HG02884 (cell line): ENCODE results near the gene GNE.
"Not testable (repeated sequence)": the region's sequence is repeated elsewhere in the genome, so short reads cannot be mapped to it uniquely, and the experiment has no call there.

Source experiments
- ATAC-seq: cut with Tn5 transposase; IDR thresholded peaks from one replicate; pipeline ENCODE4 v1.9.1; 2021; ENCODE audit warnings: mild to moderate bottlenecking, moderate library complexity; ENCODE audit not compliant: unreplicated experiment

The GNE gene

DNA sequence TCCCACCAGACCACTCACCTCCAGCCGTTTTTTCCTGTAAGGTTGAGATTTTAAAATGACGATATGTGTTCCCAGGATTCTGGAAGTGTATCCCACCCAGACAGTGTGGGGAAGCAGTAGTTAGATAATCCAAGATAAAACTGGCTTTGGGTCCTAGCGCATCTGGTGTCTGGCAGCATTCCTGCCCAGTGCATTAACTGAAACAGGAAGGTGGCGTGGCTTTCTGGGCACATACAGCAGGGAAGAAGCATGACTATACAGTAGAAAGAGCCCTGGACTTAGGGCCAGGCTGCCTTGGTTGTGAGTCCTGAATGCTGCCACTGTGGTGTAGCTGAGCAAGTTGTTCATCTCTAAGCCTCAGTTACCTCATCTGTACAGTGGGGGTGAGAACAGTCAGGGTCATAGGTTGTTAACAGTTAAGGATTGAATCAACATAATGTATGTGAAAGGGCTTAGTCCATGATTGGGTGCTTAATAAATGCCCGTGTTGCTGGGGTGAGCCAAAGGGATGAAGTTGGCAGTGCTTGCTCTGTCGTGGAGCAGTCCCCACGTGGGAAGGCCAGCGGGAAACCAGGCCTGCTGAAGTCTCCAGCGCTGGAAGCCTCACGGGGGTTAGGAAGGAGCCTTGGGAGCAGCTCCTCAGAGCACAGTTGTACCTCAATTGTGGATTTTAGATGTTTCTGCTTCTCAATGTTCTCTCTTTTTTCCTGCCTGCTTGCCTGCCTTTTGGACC, 49.6 kb downstream of the GNE start:
- ATAC-seq = no peak

DNA sequence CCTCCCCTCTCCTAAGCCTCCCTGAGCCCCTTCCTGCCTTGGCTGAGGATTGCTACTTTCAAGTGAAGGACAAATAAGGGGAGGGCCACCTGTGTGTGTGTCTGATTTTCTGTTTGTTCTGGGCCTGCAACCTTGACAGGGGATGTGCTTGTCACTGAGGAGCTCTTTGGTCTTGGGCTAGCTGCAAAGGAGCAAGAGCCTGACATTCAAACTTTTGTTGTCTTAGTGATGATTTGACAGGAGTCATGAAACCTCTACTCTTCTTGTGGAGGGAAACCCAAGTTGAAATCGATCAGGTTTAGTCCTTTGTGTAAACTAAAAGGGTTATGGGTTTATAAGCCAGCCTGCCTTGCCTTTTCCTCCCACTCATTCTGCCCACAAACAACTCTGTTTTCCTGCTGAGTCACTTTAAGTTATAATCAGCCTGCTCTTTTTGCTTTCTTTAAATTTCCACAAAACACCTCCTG, 50.7 kb downstream of the GNE start:
- no peak for ATAC-seq

DNA sequence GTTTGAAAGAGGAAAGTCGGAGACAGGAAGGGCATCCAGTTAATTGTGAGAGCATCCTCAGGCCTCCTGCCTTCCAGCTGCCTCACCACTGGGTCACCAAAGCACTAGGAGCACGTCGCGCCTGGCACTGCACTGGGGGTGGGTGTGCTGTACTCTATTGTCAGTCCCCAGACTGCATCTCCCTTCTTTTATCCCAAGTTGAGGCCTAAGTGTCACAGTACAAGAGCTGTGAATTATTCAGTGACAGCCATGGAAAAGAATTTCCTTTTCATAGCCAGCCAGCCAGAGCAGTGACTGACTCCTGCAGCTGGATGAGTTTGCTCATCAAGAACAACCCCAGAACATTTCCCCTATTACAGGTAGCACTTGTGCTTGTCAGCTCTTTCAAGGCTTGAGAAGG, 51.2 kb downstream of the GNE start:
- ATAC-seq = no peak

DNA sequence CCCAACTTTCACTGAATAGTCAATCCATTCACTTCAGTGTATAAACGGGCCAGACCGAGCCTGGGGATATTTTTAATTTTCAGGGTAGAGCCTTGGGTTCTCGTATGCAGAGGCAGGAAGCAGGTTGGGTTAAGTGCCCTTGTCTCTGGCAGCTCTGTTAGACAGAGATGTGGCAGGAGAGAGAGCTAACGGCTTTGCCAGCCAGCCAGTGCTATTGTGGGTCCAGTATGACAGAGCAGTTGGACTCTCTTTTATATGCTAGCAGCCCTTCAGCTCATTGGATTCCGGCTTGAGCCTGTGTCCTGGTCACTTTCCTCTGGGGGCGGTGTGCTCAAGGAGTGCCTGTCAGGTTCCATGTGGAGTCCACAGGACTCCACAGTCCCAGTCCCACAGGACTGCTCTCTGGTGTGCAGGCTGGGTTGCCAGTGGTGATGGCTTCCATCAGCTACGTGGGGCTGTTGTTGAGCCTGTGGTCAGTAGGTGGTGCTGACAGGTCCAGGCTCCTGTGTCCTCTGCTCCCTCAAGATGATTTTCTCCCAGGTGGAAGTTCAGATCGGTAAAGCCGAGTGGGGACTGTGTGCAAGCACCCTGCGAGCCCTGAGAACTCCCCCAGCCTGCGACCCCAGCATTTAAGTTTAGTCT, 53.2 kb downstream of the GNE start:
- no peak for ATAC-seq

DNA sequence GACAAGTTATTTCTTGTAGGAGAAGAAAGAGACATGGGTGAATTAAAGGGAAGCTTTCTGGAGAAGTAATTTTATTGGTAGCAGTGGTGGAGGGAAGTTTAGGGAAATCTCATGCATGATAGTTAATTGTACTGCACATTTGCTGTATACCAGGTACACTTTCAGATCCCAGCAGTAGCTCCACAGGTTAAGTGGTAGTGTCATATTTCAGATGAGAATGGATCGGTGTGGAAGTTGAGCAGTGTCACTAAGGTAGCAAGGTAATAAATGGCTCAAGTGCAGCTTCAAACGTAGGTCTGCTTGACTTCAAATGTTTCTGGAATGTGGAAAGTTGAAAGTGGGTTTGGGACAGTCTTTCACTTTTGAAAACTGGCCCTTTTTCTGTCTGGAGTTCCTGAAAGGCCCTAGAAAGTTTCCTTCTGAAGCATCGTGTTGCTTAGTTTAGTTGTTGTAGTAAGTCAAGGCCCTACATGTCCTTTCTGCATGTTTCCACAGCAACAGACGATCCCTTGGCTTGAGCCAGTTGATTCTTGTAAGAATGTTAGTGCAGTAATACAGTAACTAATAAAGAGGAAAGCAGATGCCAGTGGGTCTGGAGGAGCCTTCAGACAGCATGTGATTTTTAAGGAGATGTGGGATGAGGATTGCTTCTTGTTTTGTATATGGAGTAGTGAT, 63.8 kb downstream of the GNE start:
- ATAC-seq = no peak

DNA sequence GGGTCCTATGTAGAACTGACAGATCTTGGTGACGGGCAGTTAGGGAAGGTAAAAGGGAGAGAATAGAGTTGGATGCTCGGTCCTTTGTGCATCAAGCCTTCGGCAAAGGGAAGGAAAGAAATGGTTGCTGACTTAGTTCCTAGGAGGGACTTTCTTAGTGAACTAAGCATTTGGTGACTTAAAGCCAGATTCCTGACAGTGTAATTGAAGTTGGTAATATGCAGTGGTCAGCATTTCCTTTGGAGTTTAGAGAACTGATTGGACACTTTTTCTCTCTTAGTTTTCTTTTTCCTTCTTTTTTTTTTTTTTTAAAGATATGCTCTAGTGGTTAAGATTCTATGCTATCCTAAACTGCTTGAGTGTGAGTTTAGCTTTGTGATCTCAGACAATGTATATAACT, 65.2 kb downstream of the GNE start:
- no peak for ATAC-seq

DNA sequence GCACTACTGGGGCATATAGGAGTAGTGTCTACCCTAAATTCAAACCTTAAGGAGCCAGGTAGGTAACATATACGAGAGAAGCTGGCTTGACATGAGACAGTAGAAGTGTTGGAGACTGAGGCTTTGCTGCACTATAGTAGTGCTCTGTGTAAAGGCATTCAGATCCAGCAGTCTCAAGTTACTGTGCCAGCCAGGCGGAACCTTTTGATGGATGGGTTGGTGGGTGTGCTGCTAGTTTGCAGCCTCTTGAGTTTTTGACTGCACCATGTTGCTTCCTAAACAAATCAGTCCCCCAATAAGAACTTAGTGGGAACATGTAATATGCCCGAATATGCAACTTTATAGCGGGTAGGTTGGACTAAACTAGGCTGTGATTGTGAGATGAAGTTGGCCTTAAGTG, 66.1 kb downstream of the GNE start:
- ATAC-seq = no peak

DNA sequence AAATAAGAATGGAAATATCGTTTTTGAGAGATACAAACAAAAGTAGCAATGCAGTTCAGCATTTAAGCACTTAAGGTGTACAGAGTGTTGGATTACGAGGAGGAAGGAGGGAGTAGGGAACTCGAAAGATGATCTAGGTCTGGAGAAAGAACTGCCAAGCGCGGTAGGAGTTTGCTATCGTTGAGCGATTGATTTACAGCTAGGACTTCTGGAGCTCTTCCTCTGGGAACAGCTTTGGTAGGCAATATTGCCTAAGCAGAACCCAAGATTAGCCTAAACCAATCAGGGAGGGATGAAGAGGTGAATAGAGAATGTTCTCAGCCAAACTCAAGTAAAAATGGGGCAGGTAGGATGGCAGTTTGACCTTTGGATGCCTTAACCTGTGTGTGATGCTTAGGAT, 66.6 kb downstream of the GNE start:
- ATAC-seq = no peak

DNA sequence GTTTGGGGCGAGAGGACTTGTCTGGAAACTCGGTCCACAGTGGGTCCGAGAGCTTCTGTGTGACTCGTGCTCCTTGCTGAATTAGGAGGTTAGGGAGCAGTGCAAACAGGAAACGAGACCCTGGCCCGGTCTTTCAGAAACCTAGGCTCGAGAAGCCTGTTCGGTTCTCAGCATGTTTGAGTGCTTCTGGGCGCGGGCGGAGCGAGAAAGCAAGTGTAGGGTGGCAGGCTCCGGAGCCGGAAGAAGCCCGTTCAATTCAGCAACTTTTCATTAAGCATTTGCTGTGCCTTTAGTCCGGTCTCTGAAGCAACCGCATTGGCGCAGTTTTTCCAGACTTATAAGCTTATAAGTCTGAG, 67.0 kb downstream of the GNE start:
- peak; percentile 10 for ATAC-seq

DNA sequence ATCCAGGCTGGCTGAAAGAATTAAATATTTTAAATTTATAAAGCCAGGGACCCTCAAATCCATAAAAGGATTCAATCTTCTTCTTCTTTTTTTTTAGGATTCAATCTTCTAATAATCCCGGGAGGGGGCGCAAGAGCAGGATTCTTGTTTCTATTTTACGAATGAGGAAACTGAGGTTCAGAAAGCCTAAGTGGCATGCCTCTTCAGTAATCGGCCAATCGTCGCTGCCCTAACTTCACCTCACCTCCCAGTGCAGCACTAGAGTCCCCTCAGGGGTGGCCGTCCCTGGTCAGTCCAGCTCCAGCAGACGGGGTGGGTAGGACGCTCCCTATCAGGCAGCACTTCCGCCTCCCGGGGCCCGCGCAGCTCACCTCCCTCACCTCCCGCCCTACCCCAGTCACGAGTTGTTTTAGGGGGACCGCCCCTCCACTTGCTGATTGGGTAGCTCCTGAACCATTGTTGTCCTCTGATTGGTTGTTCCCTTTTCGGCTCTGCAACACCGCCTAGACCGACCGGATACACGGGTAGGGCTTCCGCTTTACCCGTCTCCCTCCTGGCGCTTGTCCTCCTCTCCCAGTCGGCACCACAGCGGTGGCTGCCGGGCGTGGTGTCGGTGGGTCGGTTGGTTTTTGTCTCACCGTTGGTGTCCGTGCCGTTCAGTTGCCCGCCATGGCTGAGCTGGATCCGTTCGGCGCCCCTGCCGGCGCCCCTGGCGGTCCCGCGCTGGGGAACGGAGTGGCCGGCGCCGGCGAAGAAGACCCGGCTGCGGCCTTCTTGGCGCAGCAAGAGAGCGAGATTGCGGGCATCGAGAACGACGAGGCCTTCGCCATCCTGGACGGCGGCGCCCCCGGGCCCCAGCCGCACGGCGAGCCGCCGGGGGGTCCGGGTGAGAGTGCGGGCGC, 67.6 kb downstream of the GNE start, which contains the start of gene CLTA:
TSS of gene CLTA (plus strand) at position 534 of the 902 bp plus-strand sequence. CDS start at position 670, 136 bp downstream.
- peak; percentile 97 for ATAC-seq

DNA sequence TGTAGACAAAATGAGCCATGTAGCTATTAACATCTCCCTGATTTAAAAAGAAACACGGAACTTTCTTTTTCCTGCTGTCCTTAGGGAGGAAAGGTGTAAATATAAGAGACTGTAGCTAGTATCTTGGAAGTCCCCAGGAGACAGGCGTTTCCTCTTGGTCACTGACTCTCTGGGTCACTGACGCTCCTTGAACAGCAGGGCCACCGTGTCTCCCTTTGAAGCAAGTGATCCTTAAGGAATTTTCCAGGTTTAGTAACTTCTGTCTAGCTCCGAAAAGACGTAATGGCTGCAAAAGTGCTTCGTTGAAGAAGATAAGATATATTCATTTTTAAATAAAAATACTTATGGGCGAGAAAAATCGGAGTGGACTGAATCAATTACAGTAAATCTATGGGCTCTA, 68.3 kb downstream of the GNE start:
- no peak for ATAC-seq

DNA sequence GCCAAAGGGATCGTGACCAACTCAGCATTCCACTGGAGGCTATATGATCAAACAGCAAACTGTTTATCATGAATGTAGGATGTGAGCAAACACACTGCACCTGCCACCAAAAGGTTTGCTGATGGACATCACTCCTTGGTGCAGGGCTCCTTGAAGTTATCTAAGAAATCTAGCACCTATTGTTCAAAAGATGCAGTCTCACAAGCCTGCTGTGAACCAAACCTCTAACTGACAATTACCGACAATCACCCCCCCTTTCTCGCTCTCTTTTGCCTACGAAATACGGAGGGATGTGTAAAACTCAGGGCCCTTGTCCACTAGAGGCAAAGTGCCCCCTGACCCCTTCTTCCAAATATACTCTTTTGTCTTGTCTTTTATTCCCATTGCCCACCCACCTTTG, 70.0 kb downstream of the GNE start:
- no peak for ATAC-seq

DNA sequence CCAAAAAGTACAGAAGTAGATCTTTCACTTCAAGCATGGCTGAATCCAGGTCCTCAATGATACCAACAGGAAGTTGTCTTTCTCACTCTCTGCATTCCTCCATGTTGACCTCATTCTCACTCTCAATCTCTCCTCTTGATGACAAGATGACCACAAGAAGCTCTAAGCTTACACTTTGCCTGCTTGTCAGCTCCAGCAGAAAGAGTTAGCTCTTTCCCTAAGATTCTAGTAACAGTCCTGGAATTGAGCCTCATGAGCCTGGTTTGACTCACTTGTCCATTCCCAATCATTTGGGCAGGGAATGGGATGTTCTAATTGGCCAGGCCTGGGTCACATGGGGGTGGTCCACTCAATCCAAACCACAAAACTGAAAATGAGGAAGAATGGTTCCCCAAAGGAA, 70.8 kb downstream of the GNE start:
- no peak for ATAC-seq

DNA sequence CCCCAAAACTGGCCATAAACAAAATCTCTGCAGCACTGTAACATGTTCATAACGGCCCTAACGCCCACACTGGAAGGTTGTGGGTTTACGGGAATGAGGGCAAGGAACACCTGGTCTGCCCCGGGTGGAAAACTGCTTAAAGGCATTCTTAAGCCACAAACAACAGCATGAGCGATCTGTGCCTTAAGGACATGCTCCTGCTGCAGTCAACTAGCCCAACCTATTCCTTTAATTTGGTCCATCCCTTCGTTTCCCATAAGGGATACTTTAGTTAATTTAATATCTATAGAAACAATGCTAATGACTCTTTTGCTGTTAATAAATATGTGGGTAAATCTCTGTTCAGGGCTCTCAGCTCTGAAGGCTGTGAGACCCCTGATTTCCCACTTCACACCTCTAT, 78.0 kb downstream of the GNE start:
- ATAC-seq = not testable (repeated sequence)

DNA sequence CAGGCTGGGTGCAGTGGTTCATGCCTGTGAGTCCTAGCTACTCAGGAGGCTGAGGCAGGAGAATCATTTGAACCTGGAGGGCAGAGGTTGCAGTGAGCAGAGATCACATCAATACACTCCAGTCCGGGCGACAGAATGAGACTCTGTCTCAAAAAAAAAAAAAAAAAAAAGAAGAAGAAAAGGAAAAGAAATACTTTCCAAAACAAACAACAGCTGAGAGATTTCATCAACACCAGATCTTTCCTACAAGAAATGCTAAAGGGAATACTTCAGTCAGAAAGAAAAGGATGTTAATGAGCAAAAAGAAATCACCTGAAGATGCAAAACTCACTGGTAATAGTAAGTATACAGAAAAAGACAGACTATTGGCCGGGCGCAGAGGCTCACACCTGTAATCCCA, 80.7 kb downstream of the GNE start:
- no peak for ATAC-seq

DNA sequence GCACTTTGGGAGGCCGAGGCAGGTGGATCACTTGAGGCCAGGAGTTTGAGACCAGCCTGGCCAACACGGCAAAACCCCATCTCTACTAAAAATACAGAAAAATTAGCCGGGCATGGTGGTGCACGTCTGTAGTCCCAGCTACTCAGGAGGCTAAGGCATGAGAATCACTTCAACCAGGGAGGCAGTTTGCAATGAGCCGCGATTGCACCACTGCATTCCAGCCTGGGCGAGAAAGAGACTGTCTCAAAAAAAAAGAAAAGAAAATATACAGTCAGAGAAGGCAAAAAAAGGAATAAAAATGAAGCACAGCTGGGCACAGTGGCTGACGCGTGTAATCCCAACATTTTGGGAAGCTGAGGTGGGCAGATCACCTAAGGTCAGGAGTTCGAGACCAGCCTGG, 81.8 kb downstream of the GNE start:
- not testable (repeated sequence) for ATAC-seq

DNA sequence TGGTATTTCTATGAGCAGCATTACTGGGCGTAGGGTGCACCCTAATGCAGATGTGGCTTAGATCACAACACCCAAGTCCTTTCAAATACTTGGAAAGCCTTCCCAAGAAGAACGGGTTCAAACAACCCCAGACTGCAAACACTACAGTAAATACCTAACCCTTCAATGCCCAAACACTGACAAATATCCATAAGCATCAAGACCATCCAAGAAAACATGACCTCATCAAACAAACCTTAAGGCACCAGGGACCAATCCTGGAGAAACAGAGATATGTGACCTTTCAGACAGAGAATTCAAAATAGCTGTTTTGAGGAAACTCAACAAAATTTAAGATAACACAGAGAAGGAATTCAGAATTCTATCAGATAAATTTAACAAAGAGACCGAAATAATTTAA, 83.0 kb downstream of the GNE start:
- ATAC-seq = not testable (repeated sequence)

DNA sequence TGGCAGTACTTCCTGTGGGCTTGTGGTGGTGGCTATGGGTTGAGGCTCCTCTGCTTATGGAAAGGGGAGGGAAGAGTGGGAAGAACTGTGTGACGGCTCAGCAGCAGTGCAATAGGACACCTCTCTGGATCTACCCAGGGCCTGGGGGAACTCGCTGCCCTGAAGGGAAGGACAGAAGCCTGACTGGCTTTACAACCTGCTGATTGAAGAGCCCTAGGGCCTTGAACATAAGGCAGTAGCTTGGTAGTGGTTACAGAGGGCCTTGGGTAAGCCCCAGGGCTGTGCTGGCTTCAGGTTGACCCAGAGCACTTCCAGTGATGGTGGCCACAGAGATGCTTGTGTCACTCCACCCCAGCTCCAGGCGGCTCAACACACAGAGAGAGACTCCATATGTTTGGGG, 83.5 kb downstream of the GNE start:
- ATAC-seq = no peak

DNA sequence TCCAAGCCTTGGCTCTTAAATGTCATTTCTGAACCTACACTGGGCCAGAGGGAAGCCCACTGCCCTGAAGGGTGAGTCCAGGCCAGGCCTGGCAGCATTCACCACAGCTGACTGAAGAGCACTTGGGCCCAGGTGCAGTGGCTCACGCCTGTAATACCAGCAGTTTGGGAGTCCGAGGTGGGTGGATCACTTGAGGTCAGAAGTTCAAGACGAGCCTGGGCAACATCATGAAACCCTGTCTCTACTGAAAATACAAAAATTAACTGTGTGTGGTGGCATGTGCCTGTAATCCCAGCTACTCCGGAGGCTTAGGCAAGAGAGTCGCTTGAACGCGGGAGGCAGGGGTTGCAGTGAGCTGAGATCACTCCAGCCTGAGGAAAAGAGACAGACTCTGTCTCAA, 84.0 kb downstream of the GNE start:
- ATAC-seq = no peak

DNA sequence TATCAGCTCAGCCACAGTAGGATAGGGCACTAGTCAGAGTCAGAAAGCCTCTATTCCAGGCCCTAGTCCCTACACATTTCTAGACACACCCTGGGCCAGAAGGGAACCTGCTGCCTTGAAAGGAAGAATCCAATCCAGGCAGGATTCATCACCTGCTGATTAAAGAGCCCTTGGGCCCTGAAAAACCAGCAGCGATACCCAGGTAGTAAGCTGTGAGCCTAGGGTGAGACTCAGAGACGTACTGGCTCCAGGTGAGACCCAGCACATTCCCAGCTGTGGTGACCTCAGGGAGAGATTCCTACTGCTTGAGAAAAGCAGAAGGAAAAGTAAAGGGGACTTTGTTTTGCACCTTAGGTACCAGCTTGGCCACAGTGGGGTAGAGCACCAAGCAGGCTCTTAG, 84.4 kb downstream of the GNE start:
- ATAC-seq = no peak

DNA sequence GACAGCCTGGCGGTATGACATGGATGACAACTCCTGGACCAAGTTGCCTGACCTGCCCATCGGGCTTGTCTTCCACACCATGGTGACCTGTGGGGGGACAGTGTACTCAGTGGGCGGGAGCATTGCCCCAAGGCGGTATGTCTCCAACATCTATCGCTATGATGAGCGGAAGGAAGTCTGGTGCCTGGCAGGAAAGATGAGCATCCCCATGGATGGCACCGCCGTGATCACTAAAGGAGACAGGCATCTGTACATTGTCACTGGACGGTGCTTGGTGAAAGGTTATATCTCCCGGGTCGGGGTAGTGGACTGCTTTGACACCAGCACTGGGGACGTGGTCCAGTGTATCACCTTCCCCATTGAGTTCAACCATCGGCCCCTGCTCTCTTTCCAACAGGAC, 87.7 kb downstream of the GNE start:
- ATAC-seq = no peak
